Transverse colon (tissue), 3 donors: ENCODE results near the gene PRKCZ.

Experiments used
- EP300 ChIP-seq: sonication (generic); formaldehyde crosslinking; IDR thresholded peaks from one replicate; pipeline ENCODE4 v1.6.1; 2017; ENCODE audit warnings: antibody characterized with exemption, low read depth
- TF ChIP-seq, protein P1 (sequence below), 5 experiments: fragments of 200-600 bp in 3 of 5; fragments of 450-650 bp in 2 of 5; sonication (generic) in 3 of 5; IDR thresholded peaks; 1 replicate in 2 of 5; 2 replicates in 3 of 5; pipeline ENCODE4 v1.5.1; 2016 to 2017; ENCODE audit warnings: antibody characterized with exemption in 5 of 5, inconsistent platforms in 3 of 5, mild to moderate bottlenecking in 2 of 5, moderate library complexity in 1 of 5

DNA sequence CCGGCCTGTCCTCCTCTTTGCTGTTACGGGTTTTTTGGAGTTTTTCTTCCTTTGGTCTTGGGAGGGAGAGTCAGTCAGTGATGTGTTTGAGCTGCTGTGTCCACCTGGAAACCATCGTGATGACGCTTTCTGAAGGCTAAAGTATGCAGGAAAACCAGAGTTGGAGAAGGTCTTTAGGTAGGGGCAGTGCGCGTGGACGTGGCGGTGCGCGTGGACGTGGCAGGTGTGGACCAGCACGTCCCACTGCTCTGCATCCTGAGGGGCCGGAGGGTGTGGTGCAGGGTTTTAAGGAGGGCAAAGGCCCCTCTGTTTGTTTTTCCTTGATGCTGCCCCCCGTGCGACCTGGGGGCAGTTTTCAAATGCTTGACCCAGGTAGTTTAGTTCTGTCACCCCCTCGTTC is 29.9 kb downstream of the PRKCZ start:
- TF ChIP-seq, protein P1, sequence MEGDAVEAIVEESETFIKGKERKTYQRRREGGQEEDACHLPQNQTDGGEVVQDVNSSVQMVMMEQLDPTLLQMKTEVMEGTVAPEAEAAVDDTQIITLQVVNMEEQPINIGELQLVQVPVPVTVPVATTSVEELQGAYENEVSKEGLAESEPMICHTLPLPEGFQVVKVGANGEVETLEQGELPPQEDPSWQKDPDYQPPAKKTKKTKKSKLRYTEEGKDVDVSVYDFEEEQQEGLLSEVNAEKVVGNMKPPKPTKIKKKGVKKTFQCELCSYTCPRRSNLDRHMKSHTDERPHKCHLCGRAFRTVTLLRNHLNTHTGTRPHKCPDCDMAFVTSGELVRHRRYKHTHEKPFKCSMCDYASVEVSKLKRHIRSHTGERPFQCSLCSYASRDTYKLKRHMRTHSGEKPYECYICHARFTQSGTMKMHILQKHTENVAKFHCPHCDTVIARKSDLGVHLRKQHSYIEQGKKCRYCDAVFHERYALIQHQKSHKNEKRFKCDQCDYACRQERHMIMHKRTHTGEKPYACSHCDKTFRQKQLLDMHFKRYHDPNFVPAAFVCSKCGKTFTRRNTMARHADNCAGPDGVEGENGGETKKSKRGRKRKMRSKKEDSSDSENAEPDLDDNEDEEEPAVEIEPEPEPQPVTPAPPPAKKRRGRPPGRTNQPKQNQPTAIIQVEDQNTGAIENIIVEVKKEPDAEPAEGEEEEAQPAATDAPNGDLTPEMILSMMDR (IDR thresholded peaks at IDR 0.05) = no peak
- TF ChIP-seq EP300 = no peak
